T-helper 2 cell treated with Interferon-gamma antibody and Interleukin-4, amounts not matched to agents 100 ng/mL and 5 ng/mL, for 36 hours (primary cell): ENCODE data around the gene SCLY. TPM values are rescaled to one million over a fixed set of nuclear protein-coding genes. Genes with fewer than 3 reads are reported as not detected.

ENCODE experiments used
- intact Hi-C: fragments of 100-400 bp; cut with micrococcal nuclease; formaldehyde crosslinking; loops from one replicate; pipeline ENCODE4 v1.15.1; 2023
- total RNA-seq: library from RNA; stranded (reverse); gene quantifications from 2 replicates; pipeline ENCODE4 v1.2.3, GENCODE V29; 2022

Gene SCLY
- total RNA-seq, 1 donor from 2014 or later, result 40.4 TPM

DNA sequence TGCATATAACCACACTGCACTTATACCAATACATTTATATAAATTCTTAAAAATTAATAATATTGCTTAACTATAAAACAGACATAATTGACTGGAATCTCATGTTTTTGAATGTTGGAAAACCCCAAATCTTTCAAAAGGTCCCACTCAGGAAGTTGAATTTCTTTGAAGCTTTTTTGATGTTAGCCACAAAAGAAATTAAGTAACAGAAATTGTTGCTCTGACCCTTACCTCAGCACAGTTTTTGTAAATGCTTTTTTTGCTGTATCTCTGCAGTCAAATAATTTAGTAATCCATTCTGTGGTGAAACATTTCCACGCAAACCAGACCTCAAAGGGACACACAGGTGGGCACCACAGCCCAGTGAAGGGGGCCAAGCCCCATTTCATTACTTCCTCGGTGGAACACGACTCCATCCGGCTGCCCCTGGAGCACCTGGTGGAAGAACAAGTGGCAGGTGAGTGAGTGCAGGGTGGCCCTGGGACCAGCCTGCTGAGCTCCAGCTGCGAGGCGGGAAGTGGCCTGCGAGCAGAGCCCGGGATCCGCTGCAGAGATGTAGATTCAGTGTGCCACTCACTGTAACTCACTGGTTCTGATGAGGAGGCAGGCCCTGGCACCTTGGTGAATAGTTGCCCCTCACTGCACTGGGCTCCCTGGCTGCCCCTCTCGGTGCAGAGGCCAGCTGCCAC lies 8.4 kb downstream of the SCLY start:
- intact Hi-C loops, result no loop called here

DNA sequence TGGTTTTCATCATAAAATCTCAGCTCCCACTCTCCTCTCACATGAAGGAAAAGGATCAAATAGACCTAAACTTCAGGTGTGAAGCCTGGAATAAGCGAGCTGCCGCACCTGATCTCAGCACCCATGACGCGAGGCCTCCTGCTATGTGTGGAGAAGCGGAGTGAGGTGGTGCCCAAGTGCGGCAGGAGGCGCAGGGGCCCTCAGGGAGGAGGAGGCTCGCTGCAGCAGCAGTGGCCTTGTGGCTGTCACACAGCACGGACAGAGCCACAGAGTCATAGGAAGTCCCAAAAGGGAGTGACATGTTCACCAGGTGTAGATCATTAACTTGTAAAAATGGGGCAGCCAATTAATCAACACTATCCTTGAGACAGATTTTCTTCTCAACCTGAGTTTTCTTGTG lies 9.1 kb downstream of the SCLY start:
- intact Hi-C loops, result no loop called here

DNA sequence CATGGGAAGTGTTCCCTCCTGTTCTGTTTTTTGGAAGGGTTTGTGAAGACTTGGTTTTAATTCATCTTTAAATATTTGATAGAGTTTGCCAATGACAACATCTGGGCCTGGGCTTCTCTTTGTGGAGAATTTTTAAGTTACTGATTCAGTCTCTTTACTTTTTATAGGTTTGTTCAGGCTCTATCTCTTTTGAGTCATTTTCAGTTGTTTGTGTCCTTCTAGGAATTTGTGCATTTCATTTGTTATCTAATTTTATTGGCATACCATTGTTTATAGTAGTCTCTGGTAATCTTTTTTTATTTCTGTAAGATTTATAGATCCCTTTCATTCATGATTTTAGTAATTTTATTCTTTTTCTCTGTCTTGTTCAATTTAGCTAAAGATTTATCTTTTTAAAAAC lies 14.6 kb downstream of the SCLY start:
- intact Hi-C loops, result no loop called here

DNA sequence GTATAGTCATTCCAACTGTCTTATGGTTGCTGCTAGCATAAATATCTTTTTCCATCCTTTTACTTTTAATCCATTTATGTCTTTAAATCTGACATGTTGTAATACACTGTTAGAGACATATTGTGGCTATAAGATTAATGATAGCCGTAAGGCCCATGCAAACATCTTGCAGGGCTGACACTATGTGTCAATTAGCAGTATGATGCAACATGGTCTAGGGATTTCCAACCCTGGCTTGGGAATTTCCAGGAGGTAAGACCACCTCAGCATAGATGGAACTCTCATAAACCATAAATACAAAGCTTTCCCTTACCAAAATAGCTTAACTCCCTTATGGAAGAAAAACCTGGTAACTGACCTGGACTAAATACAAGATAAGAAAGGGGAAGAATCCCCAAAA lies 16.5 kb downstream of the SCLY start:
- intact Hi-C loops, result no loop called here

DNA sequence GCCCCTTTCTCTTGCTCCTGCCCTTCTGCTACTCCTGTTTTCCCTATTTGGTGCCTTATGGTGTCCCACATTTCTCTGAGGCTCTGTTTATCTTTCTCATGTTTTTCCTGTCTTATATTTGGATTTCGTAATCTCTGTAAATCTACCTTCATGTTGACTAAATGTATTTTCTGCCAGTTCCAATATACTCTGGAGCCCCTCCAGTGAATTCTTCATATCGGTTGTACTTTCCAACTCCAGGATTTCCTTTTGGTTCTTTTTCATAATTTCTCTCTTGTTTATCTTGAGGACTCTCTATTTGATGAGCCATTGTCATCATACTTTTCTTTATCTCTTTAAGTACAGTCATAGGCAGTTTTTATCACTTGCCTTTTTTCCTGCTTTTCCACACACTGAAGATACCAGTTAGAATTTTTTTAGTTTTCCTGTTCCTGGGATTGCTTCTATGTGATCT lies 19.1 kb downstream of the SCLY start:
- intact Hi-C loops, result no loop called here

DNA sequence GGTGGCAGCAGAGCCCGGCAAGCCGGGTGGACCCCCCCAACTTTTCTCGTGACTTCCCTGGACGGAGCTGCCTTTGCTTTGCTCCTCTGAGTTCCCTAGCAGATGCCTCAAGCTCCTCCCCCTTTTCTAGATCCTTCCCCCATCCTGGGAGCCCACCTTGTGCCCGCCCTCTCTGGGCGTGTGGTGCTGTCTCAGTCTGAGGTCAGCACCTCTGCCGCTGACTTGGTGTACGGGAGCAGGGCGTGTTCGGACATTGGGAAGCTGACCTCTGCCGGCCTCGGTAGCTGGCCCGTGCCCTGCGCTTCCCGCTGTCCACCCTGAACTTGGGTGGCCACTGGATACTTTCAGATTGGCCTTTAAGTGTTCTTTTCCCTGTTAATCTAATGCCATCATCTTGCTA lies 19.7 kb downstream of the SCLY start:
- intact Hi-C loops, result no loop called here

DNA sequence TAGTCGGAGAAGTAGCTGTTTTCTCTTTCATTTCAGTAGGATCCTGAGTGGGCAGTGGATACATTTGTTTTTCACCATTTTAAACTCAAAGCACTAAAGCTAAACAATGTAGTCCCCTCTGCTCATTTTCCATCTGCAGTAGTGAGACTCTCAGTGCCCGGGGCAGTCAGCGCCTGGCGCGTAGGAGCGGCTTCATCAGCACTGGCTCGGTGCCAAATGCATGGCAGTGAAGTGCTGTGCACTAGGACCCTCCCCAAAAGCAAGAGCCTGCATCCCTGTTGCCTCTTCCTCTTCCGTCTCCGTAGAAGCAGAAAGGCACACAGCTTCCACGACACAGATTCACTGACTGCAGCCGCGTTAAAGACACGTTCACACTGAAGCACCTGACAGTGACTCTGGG lies 20.3 kb downstream of the SCLY start:
- intact Hi-C loops, result no loop called here

DNA sequence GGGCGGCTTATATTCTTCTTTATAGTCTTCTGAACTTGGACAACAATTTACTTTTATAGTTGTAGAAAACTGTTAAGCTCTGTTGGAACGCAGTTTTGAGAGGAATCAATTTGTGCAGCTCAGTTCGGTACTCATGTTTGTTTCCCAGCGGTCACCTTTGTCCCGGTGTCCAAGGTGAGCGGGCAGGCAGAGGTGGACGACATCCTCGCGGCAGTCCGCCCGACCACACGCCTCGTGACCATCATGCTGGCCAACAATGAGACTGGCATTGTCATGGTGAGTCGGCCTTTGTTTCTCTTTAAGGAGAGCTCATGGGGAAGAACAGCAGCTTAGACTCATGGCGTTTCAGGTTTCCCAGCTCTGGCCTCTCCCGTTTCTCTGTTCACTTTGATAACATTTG lies 20.8 kb downstream of the SCLY start:
- intact Hi-C loops, result no loop called here

DNA sequence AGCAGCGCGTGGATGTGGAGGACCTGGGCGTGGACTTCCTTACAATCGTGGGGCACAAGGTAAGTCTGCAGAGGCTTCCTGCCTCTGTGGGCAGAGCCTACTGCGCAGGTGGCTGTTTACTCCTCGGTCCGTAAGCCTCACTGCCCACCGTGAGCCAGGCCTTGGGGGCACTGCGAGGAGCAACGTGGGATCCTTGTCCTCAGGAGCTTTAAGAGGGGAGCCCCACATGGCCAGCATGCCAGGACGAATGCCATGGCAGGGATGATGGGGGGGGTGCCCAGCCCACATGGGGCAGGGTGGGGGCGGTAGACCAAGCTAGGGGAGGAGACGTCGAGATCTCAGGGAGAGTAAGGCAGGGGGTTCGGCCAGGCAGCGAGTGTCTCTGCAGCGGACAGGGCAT lies 21.4 kb downstream of the SCLY start:
- intact Hi-C loops, result no loop called here

DNA sequence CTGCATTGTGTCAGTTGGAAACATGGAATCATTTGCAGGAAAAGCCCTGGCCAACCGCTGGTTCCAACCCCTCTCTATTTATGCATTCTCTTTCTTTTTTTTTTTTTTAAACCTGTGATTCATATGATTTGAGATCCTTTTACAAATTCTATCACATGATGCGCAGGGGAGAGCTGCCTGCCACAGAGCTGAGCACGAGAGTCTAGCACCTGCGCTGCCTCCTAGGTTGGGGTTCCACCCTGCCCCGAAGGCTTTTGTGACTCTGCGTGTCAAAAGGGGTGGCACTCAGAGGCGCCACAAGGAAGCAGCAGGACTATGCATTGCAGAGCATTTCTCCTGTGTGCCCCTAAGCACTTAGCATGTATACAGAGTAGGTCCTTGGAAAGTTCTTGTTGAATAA lies 22.0 kb downstream of the SCLY start:
- intact Hi-C loops, result no loop called here

DNA sequence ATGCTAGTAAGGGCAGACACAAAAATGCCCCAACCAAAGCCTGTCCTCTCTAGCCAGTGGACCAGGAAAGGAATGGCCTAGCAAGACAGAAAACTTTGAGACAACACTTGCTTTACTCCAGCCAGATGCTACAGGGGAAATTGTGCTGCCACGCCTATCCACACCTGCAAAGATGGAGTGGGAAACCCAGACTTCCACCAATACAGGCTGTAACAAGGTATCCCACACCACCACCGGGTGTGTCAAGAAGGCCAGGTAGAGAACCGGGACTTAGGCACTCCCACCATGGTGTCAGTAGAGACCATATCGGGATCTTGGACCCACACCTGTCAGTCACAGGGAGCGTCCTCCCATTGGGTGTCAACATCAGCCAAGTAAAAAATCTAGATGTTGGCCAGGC lies 23.1 kb downstream of the SCLY start:
- intact Hi-C loops, result no loop called here

DNA sequence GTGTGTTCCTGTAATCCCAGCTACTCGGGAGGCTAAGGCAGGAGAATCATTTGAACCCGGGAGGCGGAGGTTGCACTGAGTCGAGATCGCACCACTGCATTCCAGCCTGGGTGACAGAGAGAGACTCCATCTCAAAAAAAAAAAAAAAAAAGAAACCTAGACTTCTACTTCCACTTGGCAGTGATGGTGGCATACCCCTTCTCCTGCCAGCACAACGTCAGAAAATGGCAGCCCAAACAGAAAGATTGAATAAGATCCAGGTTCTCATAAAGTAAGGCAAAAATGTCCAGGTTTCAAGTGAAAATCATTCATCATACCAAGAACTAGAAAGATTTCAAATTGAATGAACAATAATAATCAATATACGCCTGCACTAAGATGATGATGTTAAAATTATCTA lies 24.0 kb downstream of the SCLY start:
- intact Hi-C loops, result no loop called here

DNA sequence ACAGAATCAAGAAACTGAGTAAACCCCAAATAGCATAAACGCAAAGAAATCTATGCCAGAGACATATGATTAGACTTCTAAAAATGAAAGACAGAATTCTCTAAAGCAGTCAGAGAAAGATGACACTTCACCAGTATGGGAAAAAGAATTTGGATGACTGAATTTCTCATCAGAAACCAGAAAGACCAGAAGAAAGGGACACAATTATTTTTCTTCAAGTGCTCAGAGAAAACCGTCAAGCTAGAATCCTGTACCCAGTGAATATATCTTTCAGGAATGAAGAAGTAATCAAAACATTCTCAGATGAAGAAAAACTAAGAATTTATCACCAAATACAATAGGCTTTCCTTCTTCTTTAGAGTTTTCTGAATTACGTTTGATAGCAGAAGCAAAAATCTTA lies 25.1 kb downstream of the SCLY start:
- intact Hi-C loops, result no loop called here

DNA sequence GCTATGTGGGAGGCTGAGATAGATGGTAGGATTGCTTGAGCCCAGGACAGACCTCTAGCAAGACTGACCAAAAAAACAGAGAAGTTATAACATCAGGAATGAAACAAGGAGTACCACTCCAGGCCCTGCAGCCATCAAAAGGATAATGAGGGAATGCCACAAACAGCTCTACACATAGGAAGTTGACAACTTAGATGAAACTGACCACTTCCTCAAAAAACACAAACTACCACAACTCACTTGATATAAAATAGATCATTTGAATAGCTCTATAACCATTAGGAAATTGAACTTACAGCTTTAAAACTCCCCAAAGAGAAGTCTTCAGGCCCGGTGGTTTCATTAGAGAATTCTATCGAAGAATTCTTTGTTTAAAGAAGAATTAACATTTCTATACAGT lies 26.4 kb downstream of the SCLY start:
- intact Hi-C loops, result no loop called here

DNA sequence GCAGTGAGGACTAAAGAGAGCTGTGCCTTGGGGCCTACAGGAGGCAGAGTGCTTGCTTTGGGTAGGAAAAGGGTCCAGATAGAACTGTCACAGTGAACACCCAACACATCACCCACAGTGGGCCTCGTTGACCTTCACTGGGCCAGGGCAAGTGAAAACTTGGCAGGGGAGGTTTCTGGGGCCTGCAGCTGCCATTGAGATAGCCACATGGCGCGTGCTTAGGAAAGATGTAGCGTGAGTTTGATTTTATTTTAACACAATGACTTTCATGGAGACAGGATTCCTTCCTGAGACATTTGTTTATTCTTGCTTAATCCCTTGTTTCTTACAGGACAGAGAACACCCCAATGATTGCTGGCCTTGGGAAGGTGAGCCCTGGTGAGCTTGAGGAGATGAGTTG lies 30.1 kb downstream of the SCLY start:
- intact Hi-C loops, result no loop called here

DNA sequence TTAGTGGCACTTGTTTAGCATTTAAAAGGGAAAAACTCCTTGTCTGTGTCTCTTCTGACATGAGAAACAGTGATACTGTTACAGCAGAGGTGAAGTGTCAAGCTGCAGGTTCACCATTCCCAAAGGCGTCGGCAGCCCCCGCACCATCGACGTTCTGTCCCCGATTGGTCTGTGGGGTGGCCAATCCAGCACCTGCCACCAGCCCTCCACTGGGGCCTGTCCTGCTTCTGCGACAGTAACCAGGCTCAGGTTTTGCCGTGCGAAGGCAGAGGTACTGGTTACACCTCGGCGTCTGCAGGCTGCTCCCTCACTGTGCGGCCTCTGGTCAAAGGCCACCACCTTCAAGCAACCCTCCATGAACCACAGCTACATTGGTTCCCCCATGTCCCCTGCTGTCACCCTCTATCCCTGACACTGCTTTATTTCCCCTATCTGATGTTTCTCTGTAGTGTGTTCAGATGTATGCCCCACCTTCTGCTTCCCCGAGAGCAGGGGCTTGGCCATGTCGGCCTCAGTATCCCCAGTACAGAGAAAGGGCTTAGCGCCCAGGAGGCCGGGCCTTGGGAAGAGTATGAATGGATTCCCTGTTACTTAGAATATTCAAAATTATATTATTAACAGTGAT lies 30.7 kb downstream of the SCLY start:
- intact Hi-C loops, result no loop called here

DNA sequence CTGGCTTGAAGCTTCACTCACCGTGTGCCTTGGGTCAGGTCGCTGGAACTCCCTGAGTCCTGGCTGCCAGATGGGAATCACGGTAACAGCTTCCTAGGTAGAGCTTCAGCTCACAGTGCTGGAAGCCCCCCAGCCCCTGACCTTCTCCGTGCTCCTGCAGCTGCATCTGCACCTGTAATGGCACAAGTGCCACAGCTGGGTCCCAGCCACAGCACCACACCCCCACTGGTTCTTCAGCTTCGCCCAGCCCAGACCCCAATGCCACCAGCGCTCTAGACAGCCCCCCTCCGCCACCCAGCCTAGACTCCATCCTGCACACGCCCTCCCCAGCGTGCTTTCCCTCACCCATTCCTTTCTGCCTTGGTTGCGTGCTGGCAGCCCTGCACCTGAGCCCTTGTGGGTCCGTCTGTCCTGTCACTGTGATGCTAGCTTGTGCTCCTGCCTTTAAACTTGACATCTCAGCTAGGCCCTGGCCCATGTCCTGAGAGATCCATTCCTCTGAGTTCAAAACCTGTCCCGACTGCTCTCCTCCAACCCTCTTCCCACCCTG lies 31.8 kb downstream of the SCLY start:
- intact Hi-C loops, result no loop called here

DNA sequence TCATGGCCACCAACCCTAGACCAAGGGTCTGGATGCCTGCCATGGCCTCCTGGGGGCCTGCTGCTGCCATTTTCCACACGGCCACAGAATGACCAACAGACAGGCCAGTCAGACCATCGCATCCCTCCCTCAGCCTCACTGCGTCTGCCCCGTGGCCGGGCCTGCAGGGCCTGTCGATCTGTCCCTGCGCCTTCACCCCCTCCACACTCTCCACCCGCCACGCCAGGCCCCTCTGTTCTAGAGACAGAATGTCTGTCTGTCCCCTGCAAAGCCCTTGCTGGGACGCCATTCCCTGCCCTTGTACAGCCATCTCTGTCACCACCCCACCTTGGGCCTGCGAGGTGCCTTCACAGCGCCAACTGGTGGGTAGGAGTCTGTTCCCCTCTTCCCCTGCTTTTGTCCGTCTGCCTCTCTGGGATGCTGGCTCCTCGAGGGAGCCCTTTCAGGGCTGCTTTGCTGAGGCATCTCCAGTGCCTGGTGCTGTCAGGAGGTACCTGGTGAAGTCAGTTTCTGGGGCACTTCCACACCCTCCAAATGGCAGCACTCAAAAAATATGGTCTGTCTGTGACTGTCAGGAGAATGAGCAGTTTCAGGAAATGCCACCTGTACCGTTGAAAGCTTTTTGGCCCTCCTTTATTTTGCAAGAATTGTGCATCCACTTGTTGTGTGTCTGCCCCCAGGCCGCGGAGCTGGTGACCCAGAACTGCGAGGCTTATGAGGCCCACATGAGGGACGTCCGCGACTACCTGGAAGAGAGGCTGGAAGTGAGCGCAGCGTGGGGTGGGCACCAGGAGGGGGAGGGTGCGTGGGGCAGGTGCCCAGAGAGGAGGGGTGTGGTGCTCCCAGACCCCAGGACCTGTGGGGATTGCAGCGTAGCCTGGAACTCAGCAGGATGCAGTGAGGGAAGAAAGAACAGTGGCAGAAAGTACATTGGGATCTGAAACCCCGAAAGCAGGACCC lies 32.7 kb downstream of the SCLY start:
- intact Hi-C loops, result no loop called here

DNA sequence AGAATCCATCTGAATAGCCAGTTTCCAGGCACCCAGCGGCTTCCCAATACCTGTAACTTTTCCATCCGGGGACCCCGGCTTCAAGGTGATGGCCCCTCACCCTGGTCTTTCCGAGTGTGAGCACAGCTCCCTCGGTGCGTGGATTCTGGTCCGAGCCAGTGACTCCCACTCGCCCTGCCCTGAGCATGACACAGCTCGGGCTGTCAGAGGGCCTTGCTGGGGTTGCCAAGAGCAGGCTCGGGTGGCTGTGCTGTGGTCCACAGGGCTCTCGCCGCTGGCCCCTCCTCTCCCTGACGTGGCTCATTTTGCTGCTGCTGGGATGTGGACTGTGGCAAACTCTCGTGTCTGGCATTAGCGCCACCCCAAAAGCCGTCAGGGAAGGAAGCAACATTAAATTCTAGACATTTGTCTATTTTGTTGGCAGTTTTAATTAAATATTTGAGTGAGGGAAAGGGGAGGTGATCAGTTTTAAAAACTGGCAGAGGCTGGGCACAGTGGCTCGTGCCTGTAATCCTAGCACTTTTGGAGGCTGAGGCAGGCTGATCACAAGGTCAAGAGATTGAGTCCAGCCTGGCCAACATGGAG lies 33.7 kb downstream of the SCLY start:
- intact Hi-C loops, result no loop called here

DNA sequence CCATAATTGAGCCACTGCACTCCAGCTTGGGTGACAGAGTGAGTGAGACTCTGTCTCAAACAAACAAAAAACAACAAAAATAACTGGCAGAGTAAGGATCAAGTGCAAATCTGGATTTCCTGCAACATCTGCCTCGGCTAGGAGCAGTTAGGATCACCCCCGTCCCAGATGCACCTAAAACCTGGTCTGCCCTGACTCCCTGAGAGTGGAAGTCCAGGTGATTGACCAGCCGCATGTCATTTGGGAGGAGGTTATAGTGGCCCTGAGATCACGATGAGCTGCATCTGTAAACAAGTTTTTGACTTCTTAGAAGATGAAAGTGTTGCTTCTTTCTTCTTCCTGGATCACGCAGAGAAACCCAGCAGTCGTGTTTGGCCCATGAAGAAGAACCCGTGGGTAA lies 34.3 kb downstream of the SCLY start:
- intact Hi-C loops, result no loop called here

DNA sequence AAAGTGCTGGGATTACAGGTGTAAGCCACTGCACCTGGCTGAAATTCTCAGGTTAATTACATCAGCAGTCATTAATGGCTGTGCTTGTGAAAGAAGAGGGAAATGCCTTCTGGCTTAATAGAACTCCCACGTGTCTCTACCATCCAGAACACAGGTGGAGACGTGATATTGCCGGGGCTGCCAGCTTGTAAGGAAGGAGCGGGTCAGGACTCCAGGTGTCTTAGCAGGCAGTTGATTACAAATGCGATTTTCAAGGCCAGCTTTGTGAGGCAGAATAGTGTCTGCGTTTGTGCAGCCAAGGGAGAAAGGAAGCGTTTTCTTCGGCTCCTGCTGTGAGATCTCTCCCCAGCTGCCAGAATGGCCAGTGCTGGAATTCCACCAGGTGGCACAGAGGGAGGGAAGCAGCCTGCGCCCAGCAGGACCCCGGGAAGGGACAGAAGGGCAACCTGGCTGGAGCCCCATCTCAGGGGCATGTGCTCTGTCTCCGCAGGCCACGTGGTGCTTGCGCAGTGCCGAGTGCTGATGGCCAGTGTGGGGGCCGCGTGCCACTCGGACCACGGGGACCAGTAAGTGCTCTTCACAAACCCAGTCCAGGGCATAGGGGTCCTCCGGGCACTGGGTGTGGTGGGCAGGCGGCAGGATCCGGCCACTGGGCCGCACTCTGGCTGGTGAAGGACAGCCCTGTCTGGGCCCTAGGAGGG lies 35.7 kb downstream of the SCLY start:
- intact Hi-C loops, result no loop called here
